GM12873 (cell line): ENCODE results near the gene OTX1.

ENCODE experiments used
- TF ChIP-seq, protein P1 (sequence below): IDR thresholded peaks from 2 replicates; pipeline ENCODE4 v1.5.1; 2012; ENCODE audit warnings: low read depth, mild to moderate bottlenecking, moderate library complexity, low read length, control low read depth; ENCODE audit not compliant: insufficient read depth; ENCODE audit errors: missing control alignments

OTX1 gene

DNA sequence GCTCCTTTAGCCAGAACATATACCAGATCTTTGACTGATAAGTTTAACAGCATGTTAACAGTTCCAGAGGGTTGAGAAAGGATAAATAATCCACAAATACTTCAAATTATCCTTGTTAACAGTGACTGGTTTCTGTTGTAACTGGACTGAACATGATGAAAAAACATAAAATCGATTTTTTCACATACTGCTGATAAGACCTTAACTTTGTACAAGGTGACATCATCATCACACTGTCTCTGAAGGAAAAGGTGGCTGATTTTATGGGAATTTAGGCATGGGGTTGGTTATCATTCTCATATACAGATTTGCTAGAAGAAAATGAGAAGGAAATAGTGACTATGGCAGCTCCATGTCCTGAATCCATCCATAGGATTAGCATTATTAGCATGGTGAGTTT is 36.1 kb downstream of the OTX1 start:
- TF ChIP-seq, protein P1, sequence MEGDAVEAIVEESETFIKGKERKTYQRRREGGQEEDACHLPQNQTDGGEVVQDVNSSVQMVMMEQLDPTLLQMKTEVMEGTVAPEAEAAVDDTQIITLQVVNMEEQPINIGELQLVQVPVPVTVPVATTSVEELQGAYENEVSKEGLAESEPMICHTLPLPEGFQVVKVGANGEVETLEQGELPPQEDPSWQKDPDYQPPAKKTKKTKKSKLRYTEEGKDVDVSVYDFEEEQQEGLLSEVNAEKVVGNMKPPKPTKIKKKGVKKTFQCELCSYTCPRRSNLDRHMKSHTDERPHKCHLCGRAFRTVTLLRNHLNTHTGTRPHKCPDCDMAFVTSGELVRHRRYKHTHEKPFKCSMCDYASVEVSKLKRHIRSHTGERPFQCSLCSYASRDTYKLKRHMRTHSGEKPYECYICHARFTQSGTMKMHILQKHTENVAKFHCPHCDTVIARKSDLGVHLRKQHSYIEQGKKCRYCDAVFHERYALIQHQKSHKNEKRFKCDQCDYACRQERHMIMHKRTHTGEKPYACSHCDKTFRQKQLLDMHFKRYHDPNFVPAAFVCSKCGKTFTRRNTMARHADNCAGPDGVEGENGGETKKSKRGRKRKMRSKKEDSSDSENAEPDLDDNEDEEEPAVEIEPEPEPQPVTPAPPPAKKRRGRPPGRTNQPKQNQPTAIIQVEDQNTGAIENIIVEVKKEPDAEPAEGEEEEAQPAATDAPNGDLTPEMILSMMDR: no peak

DNA sequence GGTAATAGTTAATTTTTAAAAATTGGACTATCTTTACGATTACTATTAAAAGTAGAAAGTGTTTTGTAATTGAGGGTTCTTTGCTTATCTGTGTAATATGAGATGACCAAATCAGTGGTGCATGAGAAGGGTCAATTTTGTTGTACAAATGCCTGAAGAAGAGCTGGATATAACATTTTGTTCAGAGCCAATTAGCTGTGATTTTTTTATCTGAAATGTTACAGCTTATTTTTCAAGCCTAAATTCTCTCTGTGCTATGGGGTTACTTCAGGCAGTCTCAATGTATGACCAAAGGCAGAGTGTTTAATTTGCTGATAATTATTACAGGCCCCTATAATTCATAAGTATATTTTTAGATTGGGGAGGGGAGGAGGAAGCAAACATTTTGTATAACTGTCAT is 41.8 kb downstream of the OTX1 start:
- TF ChIP-seq, protein P1: no peak

DNA sequence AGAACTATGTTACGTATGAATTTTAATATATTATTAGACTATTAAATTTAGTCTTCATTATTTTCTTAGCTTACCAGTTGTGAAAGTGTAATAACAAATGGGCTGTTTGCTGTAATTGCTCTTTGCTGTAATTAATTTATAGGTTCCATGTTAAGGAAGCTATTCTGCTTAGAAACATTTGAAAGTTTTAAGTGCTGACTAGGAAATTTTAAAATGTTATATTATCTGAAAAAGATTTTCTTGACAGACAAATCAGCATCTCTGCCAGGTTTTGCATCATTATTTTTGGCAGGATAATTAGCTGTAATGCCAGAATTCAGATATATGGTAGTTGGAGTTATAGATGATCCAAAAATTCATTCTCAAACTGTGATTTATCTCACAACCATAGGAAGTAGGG is 42.2 kb downstream of the OTX1 start:
- TF ChIP-seq, protein P1: no peak

GRCh38 chr2:63093502-63093901 is 42.9 kb downstream of the OTX1 start:
- TF ChIP-seq, protein P1: no peak

GRCh38 chr2:63096491-63096890 is 45.9 kb downstream of the OTX1 start:
- TF ChIP-seq, protein P1: no peak

GRCh38 chr2:63099032-63099431 is 48.4 kb downstream of the OTX1 start:
- TF ChIP-seq, protein P1: no peak

GRCh38 chr2:63101954-63102353 is 51.3 kb downstream of the OTX1 start:
- TF ChIP-seq, protein P1: no peak
